Measurements from ENCODE around the gene CMTM8.

GRCh38 chr3:32347343-32348125 lies 109.1 kb downstream of the CMTM8 start:
- TF ChIP-seq, protein P1, sequence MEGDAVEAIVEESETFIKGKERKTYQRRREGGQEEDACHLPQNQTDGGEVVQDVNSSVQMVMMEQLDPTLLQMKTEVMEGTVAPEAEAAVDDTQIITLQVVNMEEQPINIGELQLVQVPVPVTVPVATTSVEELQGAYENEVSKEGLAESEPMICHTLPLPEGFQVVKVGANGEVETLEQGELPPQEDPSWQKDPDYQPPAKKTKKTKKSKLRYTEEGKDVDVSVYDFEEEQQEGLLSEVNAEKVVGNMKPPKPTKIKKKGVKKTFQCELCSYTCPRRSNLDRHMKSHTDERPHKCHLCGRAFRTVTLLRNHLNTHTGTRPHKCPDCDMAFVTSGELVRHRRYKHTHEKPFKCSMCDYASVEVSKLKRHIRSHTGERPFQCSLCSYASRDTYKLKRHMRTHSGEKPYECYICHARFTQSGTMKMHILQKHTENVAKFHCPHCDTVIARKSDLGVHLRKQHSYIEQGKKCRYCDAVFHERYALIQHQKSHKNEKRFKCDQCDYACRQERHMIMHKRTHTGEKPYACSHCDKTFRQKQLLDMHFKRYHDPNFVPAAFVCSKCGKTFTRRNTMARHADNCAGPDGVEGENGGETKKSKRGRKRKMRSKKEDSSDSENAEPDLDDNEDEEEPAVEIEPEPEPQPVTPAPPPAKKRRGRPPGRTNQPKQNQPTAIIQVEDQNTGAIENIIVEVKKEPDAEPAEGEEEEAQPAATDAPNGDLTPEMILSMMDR (IDR thresholded peaks at IDR 0.05), result no peak
- no peak for TF ChIP-seq POLR2AphosphoS5 (IDR thresholded peaks at IDR 0.05; ENCODE audit: insufficient read depth in 1 of 2, low read depth in 1 of 2)
